ENCODE data around the gene CCL11. TPM values are rescaled to one million over a fixed set of nuclear protein-coding genes. Genes with fewer than 3 reads are reported as not detected.

CCL11 gene
- total RNA-seq, 2 experiments from 2014 or later: not detected

GRCh38 chr17:34246881-34247280 is 38.7 kb upstream of the CCL11 start:
- no peak overlapping the region for H2AFZ ChIP-seq (ENCODE audit: low read length)
- H3K4me1 ChIP-seq (ENCODE audit: insufficient read depth, low read length, poor library complexity, severe bottlenecking): peaks cover 25% of the 10 kb centered on the region
- H3K4me3 ChIP-seq (ENCODE audit: low read depth, low read length, poor library complexity, severe bottlenecking): no peak overlapping the region
- H3K27ac ChIP-seq (ENCODE audit: low read depth, low read length, poor library complexity, severe bottlenecking): no peak overlapping the region
- H3K79me2 ChIP-seq (ENCODE audit: insufficient read depth, low read depth, low read length): no peaks in the 10 kb centered on the region
- H4K20me1 ChIP-seq (ENCODE audit: insufficient read depth, low read length): no peaks in the 10 kb centered on the region
- CTCF ChIA-PET (ENCODE audit: unreplicated experiment): no interaction called here
- no peaks in the 10 kb centered on the region for H3K9me3 ChIP-seq (ENCODE audit: low read length)
- no peak overlapping the region for H3K4me2 ChIP-seq (ENCODE audit: low read length)
- POLR2A ChIA-PET: no interaction called here
- no peaks in the 10 kb centered on the region for H3K36me3 ChIP-seq (ENCODE audit: insufficient read depth, low read length)
- no peak for DNase-seq (ENCODE audit: low spot score)
- TF ChIP-seq CTCF (conservative IDR thresholded peaks at IDR 0.05; ENCODE audit: low read length): no peak
- intact Hi-C loops (cut with micrococcal nuclease; ENCODE audit: unreplicated experiment): no loop called here
- H3K9me2 ChIP-seq (ENCODE audit: insufficient read depth, low read length): no peaks in the 10 kb centered on the region
- no TSS peak for BruUV-seq (replicated peaks)

- ChIA-PET POLR2A (no interaction called here), CTCF (ENCODE audit: unreplicated experiment) (no interaction called here)
- TF ChIP-seq EZH2phosphoT487 (IDR thresholded peaks at IDR 0.05; ENCODE audit: borderline replicate concordance, low read depth, low read length) (no peak), CTCF (conservative IDR thresholded peaks at IDR 0.05; ENCODE audit: low read length) (no peak)
- no peak overlapping the region for H2AFZ ChIP-seq (ENCODE audit: low read length)
- no peak for DNase-seq (ENCODE audit: low spot score)
- no peak overlapping the region for H3K4me3 ChIP-seq (ENCODE audit: low read depth, low read length, poor library complexity, severe bottlenecking)
- H3K79me2 ChIP-seq (ENCODE audit: insufficient read depth, low read depth, low read length): no peaks in the 10 kb centered on the region
- BruUV-seq (replicated peaks): no TSS peak
- H3K4me1 ChIP-seq (ENCODE audit: insufficient read depth, low read length, poor library complexity, severe bottlenecking): peaks cover 8% of the 10 kb centered on the region
- H3K27ac ChIP-seq (ENCODE audit: low read depth, low read length, poor library complexity, severe bottlenecking): no peak overlapping the region
- no peaks in the 10 kb centered on the region for H3K9me3 ChIP-seq (ENCODE audit: low read length)
- H3K9me2 ChIP-seq (ENCODE audit: insufficient read depth, low read length): no peaks in the 10 kb centered on the region
- H4K20me1 ChIP-seq (ENCODE audit: insufficient read depth, low read length): no peaks in the 10 kb centered on the region
- no peaks in the 10 kb centered on the region for H3K36me3 ChIP-seq (ENCODE audit: insufficient read depth, low read length)
- intact Hi-C loops (cut with micrococcal nuclease; ENCODE audit: unreplicated experiment): no loop called here
- no peak overlapping the region for H3K4me2 ChIP-seq (ENCODE audit: low read length)
Measured at GRCh38 chr17:34248511-34249024, 37.0 kb upstream of the CCL11 start.

- no peaks in the 10 kb centered on the region for H3K9me2 ChIP-seq (ENCODE audit: insufficient read depth, low read length)
- TF ChIP-seq EZH2phosphoT487 (IDR thresholded peaks at IDR 0.05; ENCODE audit: borderline replicate concordance, low read depth, low read length): no peak
- TF ChIP-seq CTCF (conservative IDR thresholded peaks at IDR 0.05; ENCODE audit: low read length): no peak
- intact Hi-C loops (cut with micrococcal nuclease; ENCODE audit: unreplicated experiment): no loop called here
Measured at GRCh38 chr17:34249061-34249460, 36.5 kb upstream of the CCL11 start.

More at GRCh38 chr17:34249061-34249460, 36.5 kb upstream of the CCL11 start:
- no peak overlapping the region for H3K4me3 ChIP-seq (ENCODE audit: low read depth, low read length, poor library complexity, severe bottlenecking)
- H3K36me3 ChIP-seq (ENCODE audit: insufficient read depth, low read length): no peaks in the 10 kb centered on the region
- no TSS peak for BruUV-seq (replicated peaks)
- no peaks in the 10 kb centered on the region for H3K9me3 ChIP-seq (ENCODE audit: low read length)
- DNase-seq (ENCODE audit: low spot score): no peak
- no peak overlapping the region for H3K27ac ChIP-seq (ENCODE audit: low read depth, low read length, poor library complexity, severe bottlenecking)
- H4K20me1 ChIP-seq (ENCODE audit: insufficient read depth, low read length): no peaks in the 10 kb centered on the region
- peaks cover 3% of the 10 kb centered on the region for H3K4me1 ChIP-seq (ENCODE audit: insufficient read depth, low read length, poor library complexity, severe bottlenecking)
- ChIA-PET POLR2A (interaction anchor here (0.7 to 1.3 kb wide), 2 partner anchors 19 to 45 kb away, joined by 3 read pairs; no protein-coding TSS in a partner anchor), CTCF (ENCODE audit: unreplicated experiment) (no interaction called here)
- no peak overlapping the region for H2AFZ ChIP-seq (ENCODE audit: low read length)
- H3K4me2 ChIP-seq (ENCODE audit: low read length): no peak overlapping the region
- no peaks in the 10 kb centered on the region for H3K79me2 ChIP-seq (ENCODE audit: insufficient read depth, low read depth, low read length)
